Measurements from ENCODE around the gene ADD1. TPM values are rescaled to one million over a fixed set of nuclear protein-coding genes. Genes with fewer than 3 reads are reported as not detected.
A peak's percentile ranks its signal among the peaks of the same experiment; 100 is the strongest.

ADD1 gene
- total RNA-seq, 1 donor from 2014 or later = 131 TPM

DNA sequence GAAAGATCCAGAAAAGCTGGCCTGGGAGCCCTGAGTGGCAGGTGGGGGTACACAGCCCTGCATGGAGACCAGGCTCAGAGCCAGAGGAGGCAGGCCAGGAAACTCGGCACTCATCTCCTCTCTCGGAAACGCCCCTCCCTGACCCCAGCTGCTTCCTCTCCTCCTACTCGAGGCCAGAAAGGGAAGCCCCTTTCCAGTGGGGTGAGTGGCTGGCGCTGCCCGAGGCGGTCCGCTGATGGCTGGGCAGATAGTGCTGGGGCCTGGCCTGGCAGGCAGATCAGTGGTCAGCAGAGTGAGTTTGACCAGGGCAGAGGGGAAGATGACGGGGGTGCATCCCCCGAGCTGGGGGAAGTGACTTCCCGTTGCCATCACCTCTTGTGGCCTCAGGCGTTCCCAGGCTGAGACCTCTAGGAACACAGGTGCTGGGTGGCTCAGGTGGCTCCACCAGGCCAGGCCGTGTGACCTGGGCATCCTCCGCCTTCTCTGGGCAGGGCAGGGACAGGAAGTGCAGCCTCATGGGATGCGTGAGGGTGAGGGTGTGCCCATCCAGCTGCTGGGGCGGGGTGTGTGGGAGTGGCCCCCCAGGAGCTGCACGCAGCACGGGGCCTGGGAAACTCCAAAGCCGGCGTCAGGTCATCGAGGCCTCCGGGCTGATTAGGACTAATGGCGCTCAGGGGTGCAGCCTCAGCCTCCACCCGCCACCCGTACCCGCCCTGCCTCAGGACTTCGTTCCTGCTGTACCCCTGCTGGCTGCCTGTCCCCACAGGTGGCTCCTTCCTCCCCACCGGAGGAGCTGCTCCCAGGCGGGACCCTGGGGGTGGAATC, 45.0 kb upstream of the ADD1 start:
- Histone ChIP-seq H3K27me3 (peaks cover 17% of the 10 kb centered on the region), H4K20me1 (ENCODE audit: low read depth) (no peaks in the 10 kb centered on the region), H3K4me3 (no peak overlapping the region), H3K4me1 (peaks cover 13% of the 10 kb centered on the region), H3K9ac (no peak overlapping the region), H3K4me2 (no peak overlapping the region), H2AFZ (replicated peaks) (no peak overlapping the region), H3K27ac (no peak overlapping the region), H3K79me2 (ENCODE audit: low read depth) (no peaks in the 10 kb centered on the region), H3F3A (ENCODE audit: low read depth) (peaks cover 5% of the 10 kb centered on the region), H3K36me3 (no peaks in the 10 kb centered on the region), H3K9me3 (ENCODE audit: low read depth) (no peaks in the 10 kb centered on the region)
- peaks cover 6% of the 10 kb centered on the region for H3K27me3 Mint-ChIP-seq (ENCODE audit: insufficient read depth, low read depth)
- TF ChIP-seq EZH2 (IDR thresholded peaks at IDR 0.05) (no peak), EZH2phosphoT487 (IDR thresholded peaks at IDR 0.05) (no peak)
- TF ChIP-seq, protein P1, sequence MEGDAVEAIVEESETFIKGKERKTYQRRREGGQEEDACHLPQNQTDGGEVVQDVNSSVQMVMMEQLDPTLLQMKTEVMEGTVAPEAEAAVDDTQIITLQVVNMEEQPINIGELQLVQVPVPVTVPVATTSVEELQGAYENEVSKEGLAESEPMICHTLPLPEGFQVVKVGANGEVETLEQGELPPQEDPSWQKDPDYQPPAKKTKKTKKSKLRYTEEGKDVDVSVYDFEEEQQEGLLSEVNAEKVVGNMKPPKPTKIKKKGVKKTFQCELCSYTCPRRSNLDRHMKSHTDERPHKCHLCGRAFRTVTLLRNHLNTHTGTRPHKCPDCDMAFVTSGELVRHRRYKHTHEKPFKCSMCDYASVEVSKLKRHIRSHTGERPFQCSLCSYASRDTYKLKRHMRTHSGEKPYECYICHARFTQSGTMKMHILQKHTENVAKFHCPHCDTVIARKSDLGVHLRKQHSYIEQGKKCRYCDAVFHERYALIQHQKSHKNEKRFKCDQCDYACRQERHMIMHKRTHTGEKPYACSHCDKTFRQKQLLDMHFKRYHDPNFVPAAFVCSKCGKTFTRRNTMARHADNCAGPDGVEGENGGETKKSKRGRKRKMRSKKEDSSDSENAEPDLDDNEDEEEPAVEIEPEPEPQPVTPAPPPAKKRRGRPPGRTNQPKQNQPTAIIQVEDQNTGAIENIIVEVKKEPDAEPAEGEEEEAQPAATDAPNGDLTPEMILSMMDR (IDR thresholded peaks at IDR 0.05) = no peak
- peak; percentile 4 for DNase-seq (ENCODE audit: low spot score)
- no peaks in the 10 kb centered on the region for H3K9me3 Mint-ChIP-seq
- peaks cover 12% of the 10 kb centered on the region for H3K4me1 Mint-ChIP-seq
- H3K36me3 Mint-ChIP-seq = no peaks in the 10 kb centered on the region
- H3K27ac Mint-ChIP-seq = no peak overlapping the region
- H3K4me3 Mint-ChIP-seq = no peak overlapping the region

DNA sequence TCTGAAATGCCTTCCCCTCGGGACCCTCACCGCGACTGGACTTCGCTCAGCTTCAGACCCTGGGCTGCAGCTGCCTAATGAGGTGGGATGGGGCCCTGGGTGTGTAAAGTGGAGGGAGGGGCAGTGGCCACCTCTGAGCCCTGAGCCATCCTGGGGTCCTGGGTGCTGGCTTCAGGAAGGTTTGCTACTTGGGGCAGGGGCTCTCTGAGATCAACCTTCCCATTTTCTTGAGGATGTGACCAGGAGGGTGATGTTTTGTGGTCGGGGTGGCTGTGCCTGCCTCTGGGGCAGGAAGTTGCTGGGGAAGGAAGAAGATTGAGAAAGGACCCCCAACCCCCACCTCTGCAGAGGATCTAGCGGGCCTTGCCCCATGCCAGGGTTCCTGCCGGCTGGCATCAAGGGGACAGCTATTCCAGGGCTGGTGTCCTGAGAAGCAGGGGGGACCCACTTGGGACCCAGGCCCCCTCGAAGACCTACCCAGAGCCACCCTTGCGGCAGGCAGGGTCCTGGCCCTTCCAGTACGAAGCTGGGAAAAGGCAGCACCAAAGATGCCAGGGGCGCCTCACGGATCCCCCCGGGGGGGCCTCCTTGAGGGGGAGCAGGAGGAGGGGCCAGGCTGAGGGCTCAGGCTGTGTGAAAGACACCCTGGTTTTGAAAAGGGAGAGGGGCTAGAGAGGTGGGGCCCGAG, 44.3 kb upstream of the ADD1 start:
- no peak overlapping the region for H3K27ac ChIP-seq

DNA sequence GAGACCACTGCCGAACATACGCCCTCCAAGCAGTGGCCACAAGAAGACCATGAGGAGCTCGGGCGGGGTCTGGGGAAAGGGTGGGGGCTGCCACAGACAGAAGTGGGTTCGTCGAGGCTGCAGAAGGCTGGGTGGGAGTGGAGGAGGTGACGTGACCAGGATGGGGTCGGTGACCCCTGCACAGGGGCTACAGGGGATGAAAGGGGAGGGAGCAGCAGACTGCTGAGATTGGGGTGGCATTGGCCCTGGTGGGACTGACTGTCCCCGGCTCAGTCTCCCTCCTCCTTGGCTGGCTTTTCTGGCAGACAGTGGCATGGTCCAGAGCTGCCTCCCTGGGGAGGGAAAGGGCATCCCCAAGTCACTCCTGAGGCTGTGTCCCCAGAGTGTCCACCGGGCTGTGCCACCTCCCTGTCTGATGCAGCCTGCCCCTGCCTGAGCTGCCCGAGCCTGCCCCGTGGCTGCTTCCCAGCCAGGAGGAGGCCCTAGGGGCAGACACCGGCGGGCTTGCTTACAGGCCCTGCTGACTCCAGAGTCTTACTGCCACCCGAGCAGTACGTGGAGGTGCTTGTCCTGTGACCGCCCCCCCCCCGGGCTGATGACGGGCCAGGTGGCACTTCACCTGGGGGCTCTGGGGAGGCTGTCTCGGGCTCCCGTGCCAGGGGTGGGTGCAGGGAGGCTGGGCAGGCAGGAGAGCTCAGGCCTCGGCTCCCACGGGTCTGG, 43.5 kb upstream of the ADD1 start:
- peaks cover 13% of the 10 kb centered on the region for H3K4me1 ChIP-seq
- DNase-seq (ENCODE audit: low spot score) = no peak
- no peaks in the 10 kb centered on the region for H3K36me3 Mint-ChIP-seq
- H3K4me3 ChIP-seq = no peak overlapping the region
- peak overlapping the region; percentile 42 for H3K27ac Mint-ChIP-seq
- peaks cover 2% of the 10 kb centered on the region for H3K27me3 Mint-ChIP-seq (ENCODE audit: insufficient read depth, low read depth)
- no peaks in the 10 kb centered on the region for H4K20me1 ChIP-seq (ENCODE audit: low read depth)
- no peaks in the 10 kb centered on the region for H3K79me2 ChIP-seq (ENCODE audit: low read depth)
- no peak overlapping the region for H3K27ac ChIP-seq
- no peak overlapping the region for H3K4me3 Mint-ChIP-seq
- peaks cover 12% of the 10 kb centered on the region for H3K4me1 Mint-ChIP-seq
- TF ChIP-seq EZH2phosphoT487 (IDR thresholded peaks at IDR 0.05) = no peak
- TF ChIP-seq EZH2 (IDR thresholded peaks at IDR 0.05) = no peak
- TF ChIP-seq, protein P1 (IDR thresholded peaks at IDR 0.05) = no peak
- no peaks in the 10 kb centered on the region for H3K9me3 ChIP-seq (ENCODE audit: low read depth)
- peaks cover 2% of the 10 kb centered on the region for H3K27me3 ChIP-seq
- H3K36me3 ChIP-seq = no peaks in the 10 kb centered on the region
- H3K9ac ChIP-seq = no peak overlapping the region
- no peak overlapping the region for H3K4me2 ChIP-seq
- H3K9me3 Mint-ChIP-seq = no peaks in the 10 kb centered on the region
- no peak overlapping the region for H2AFZ ChIP-seq (replicated peaks)
- peaks cover 5% of the 10 kb centered on the region for H3F3A ChIP-seq (ENCODE audit: low read depth)

More for the DNA sequence above, 44.3 kb upstream of the ADD1 start:
- DNase-seq (ENCODE audit: low spot score) = peak; percentile 1
- H3K4me1 ChIP-seq = peaks cover 13% of the 10 kb centered on the region
- Mint-ChIP-seq H3K36me3 (no peaks in the 10 kb centered on the region), H3K27ac (peak overlapping the region; percentile 90), H3K9me3 (no peaks in the 10 kb centered on the region), H3K4me1 (peaks cover 12% of the 10 kb centered on the region), H3K4me3 (no peak overlapping the region), H3K27me3 (ENCODE audit: insufficient read depth, low read depth) (peaks cover 4% of the 10 kb centered on the region)
- no peaks in the 10 kb centered on the region for H3K79me2 ChIP-seq (ENCODE audit: low read depth)
- no peaks in the 10 kb centered on the region for H3K9me3 ChIP-seq (ENCODE audit: low read depth)
- no peak overlapping the region for H3K9ac ChIP-seq
- H4K20me1 ChIP-seq (ENCODE audit: low read depth) = no peaks in the 10 kb centered on the region
- H3K4me3 ChIP-seq = no peak overlapping the region
- H3K4me2 ChIP-seq = no peak overlapping the region
- no peak overlapping the region for H2AFZ ChIP-seq (replicated peaks)
- TF ChIP-seq, protein P1 (IDR thresholded peaks at IDR 0.05) = no peak
- TF ChIP-seq EZH2phosphoT487 (IDR thresholded peaks at IDR 0.05) (no peak), EZH2 (IDR thresholded peaks at IDR 0.05) (no peak)
- no peaks in the 10 kb centered on the region for H3K36me3 ChIP-seq
- H3K27me3 ChIP-seq = peaks cover 9% of the 10 kb centered on the region
- H3F3A ChIP-seq (ENCODE audit: low read depth) = peaks cover 5% of the 10 kb centered on the region

All from neural progenitor cell (in vitro differentiated cells).